ENCODE results near the gene PLD6.

PLD6 gene

DNA sequence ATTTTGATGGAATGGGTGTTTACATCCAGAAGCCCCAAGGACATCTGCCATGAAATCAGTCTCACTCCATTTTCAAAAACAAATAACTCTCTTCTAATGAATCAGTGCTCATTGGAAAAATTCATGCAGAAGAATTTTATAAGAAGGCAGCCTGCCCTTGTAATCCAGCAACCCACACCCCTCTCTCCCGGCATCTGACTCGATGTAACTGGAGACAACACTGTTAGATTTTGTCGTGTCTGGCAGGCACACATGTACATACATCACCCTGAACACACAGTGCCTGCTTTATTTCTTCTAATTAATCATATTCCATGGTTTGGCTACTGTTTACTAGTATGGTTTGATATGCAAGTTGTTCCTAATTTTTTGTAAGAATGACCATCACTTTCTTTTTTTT, 11.9 kb upstream of the PLD6 start:
- no peaks in the 10 kb centered on the region for H3K9me2 ChIP-seq (replicated peaks; ENCODE audit: low read depth, low read length)
- no peaks in the 10 kb centered on the region for H3K9me3 ChIP-seq (ENCODE audit: insufficient read depth, low read depth, low read length)
- TF ChIP-seq, protein P1, sequence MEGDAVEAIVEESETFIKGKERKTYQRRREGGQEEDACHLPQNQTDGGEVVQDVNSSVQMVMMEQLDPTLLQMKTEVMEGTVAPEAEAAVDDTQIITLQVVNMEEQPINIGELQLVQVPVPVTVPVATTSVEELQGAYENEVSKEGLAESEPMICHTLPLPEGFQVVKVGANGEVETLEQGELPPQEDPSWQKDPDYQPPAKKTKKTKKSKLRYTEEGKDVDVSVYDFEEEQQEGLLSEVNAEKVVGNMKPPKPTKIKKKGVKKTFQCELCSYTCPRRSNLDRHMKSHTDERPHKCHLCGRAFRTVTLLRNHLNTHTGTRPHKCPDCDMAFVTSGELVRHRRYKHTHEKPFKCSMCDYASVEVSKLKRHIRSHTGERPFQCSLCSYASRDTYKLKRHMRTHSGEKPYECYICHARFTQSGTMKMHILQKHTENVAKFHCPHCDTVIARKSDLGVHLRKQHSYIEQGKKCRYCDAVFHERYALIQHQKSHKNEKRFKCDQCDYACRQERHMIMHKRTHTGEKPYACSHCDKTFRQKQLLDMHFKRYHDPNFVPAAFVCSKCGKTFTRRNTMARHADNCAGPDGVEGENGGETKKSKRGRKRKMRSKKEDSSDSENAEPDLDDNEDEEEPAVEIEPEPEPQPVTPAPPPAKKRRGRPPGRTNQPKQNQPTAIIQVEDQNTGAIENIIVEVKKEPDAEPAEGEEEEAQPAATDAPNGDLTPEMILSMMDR (conservative IDR thresholded peaks at IDR 0.05; ENCODE audit: low read length) = no peak
- no peak for TF ChIP-seq EZH2phosphoT487 (IDR thresholded peaks at IDR 0.05; ENCODE audit: borderline replicate concordance)
- H2AFZ ChIP-seq (ENCODE audit: low read length) = no peak overlapping the region
- H3K4me3 ChIP-seq (ENCODE audit: low read length, poor library complexity, severe bottlenecking) = no peak overlapping the region
- H3K27me3 ChIP-seq (ENCODE audit: insufficient read depth, low read length, poor library complexity, severe bottlenecking) = no peaks in the 10 kb centered on the region
- no peaks in the 10 kb centered on the region for H3F3A ChIP-seq (ENCODE audit: low read depth)
- H3K4me2 ChIP-seq (ENCODE audit: low read depth, low read length, poor library complexity, severe bottlenecking) = no peak overlapping the region
- H3K9ac ChIP-seq (ENCODE audit: low read depth, low read length, poor library complexity, severe bottlenecking) = no peak overlapping the region
- H3K79me2 ChIP-seq (ENCODE audit: insufficient read depth, low read length) = no peaks in the 10 kb centered on the region
- H3K4me1 ChIP-seq (ENCODE audit: insufficient read depth, low read length, poor library complexity, severe bottlenecking) = no peaks in the 10 kb centered on the region
- H4K20me1 ChIP-seq (ENCODE audit: insufficient read depth, low read length, poor library complexity, severe bottlenecking) = no peaks in the 10 kb centered on the region
- peaks cover 34% of the 10 kb centered on the region; the same call in 1 of the 2 replicates for H3K36me3 ChIP-seq (ENCODE audit: insufficient read depth, low read length)

GRCh38 chr17:17216776-17217175, 10.6 kb upstream of the PLD6 start:
- H3K36me3 ChIP-seq (ENCODE audit: insufficient read depth, low read length) = peaks cover 29% of the 10 kb centered on the region; the same call in 1 of the 2 replicates

GRCh38 chr17:17216236-17216635, 10.1 kb upstream of the PLD6 start:
- peaks cover 25% of the 10 kb centered on the region; the same call in 1 of the 2 replicates for H3K36me3 ChIP-seq (ENCODE audit: insufficient read depth, low read length)
- H3K79me2 ChIP-seq (ENCODE audit: insufficient read depth, low read length) = no peaks in the 10 kb centered on the region
- H3K4me3 ChIP-seq (ENCODE audit: low read length, poor library complexity, severe bottlenecking) = no peak overlapping the region
- no peak overlapping the region for H3K9ac ChIP-seq (ENCODE audit: low read depth, low read length, poor library complexity, severe bottlenecking)
- H3K9me3 ChIP-seq (ENCODE audit: insufficient read depth, low read depth, low read length) = no peaks in the 10 kb centered on the region
- no peaks in the 10 kb centered on the region for H3K27me3 ChIP-seq (ENCODE audit: insufficient read depth, low read length, poor library complexity, severe bottlenecking)
- H3K4me1 ChIP-seq (ENCODE audit: insufficient read depth, low read length, poor library complexity, severe bottlenecking) = no peaks in the 10 kb centered on the region
- TF ChIP-seq EZH2phosphoT487 (IDR thresholded peaks at IDR 0.05; ENCODE audit: borderline replicate concordance) = no peak
- TF ChIP-seq, protein P1 (conservative IDR thresholded peaks at IDR 0.05; ENCODE audit: low read length) = no peak
- no peaks in the 10 kb centered on the region for H3K9me2 ChIP-seq (replicated peaks; ENCODE audit: low read depth, low read length)
- no peak overlapping the region for H2AFZ ChIP-seq (ENCODE audit: low read length)
- H3K4me2 ChIP-seq (ENCODE audit: low read depth, low read length, poor library complexity, severe bottlenecking) = no peak overlapping the region
- H3F3A ChIP-seq (ENCODE audit: low read depth) = no peaks in the 10 kb centered on the region
- no peaks in the 10 kb centered on the region for H4K20me1 ChIP-seq (ENCODE audit: insufficient read depth, low read length, poor library complexity, severe bottlenecking)

More at GRCh38 chr17:17216776-17217175, 10.6 kb upstream of the PLD6 start:
- Histone ChIP-seq H3K27me3 (ENCODE audit: insufficient read depth, low read length, poor library complexity, severe bottlenecking) (no peaks in the 10 kb centered on the region), H3K79me2 (ENCODE audit: insufficient read depth, low read length) (no peaks in the 10 kb centered on the region), H3K9me2 (replicated peaks; ENCODE audit: low read depth, low read length) (no peaks in the 10 kb centered on the region), H3K4me1 (ENCODE audit: insufficient read depth, low read length, poor library complexity, severe bottlenecking) (no peaks in the 10 kb centered on the region), H3K4me3 (ENCODE audit: low read length, poor library complexity, severe bottlenecking) (no peak overlapping the region), H2AFZ (ENCODE audit: low read length) (no peak overlapping the region), H3K4me2 (ENCODE audit: low read depth, low read length, poor library complexity, severe bottlenecking) (no peak overlapping the region), H3K9ac (ENCODE audit: low read depth, low read length, poor library complexity, severe bottlenecking) (no peak overlapping the region), H4K20me1 (ENCODE audit: insufficient read depth, low read length, poor library complexity, severe bottlenecking) (no peaks in the 10 kb centered on the region), H3F3A (ENCODE audit: low read depth) (no peaks in the 10 kb centered on the region), H3K9me3 (ENCODE audit: insufficient read depth, low read depth, low read length) (no peaks in the 10 kb centered on the region)
- TF ChIP-seq EZH2phosphoT487 (IDR thresholded peaks at IDR 0.05; ENCODE audit: borderline replicate concordance) = no peak
- TF ChIP-seq, protein P1 (conservative IDR thresholded peaks at IDR 0.05; ENCODE audit: low read length) = no peak

Measured in Loucy (cell line).